ENCODE measurements around the gene CEP112.

CEP112 gene

GRCh38 chr17:65902831-65903522, 289.0 kb downstream of the CEP112 start:
- TF ChIP-seq PKNOX1 (IDR thresholded peaks at IDR 0.05), result no peak
- TF ChIP-seq L3MBTL2 (conservative IDR thresholded peaks at IDR 0.05), result no peak
- TF ChIP-seq BHLHE40 (IDR thresholded peaks at IDR 0.05; ENCODE audit: borderline replicate concordance), result no peak
- CTCF ChIA-PET, result no interaction called here
- POLR2A ChIA-PET, result no interaction called here
- no peak for DNase-seq (ENCODE audit: extremely low spot score)

GRCh38 chr17:65902155-65902554, 289.8 kb downstream of the CEP112 start:
- no peak for DNase-seq (ENCODE audit: extremely low spot score)
- POLR2A ChIA-PET, result no interaction called here
- TF ChIP-seq L3MBTL2 (conservative IDR thresholded peaks at IDR 0.05) (no peak), LEF1 (IDR thresholded peaks at IDR 0.05; ENCODE audit: borderline replicate concordance) (no peak), NFRKB (IDR thresholded peaks at IDR 0.05) (no peak), FOXK2 (IDR thresholded peaks at IDR 0.05) (no peak), FOXA1 (IDR thresholded peaks at IDR 0.05) (no peak), ARNT (IDR thresholded peaks at IDR 0.05) (no peak), TARDBP (IDR thresholded peaks at IDR 0.05) (no peak), ZNF384 (IDR thresholded peaks at IDR 0.05) (no peak), PKNOX1 (IDR thresholded peaks at IDR 0.05) (no peak), SP1 (IDR thresholded peaks at IDR 0.05) (no peak), SUZ12 (IDR thresholded peaks at IDR 0.05) (no peak), BHLHE40 (IDR thresholded peaks at IDR 0.05; ENCODE audit: borderline replicate concordance) (no peak), ELF4 (IDR thresholded peaks at IDR 0.05) (no peak)
- CTCF ChIA-PET, result no interaction called here

DNA sequence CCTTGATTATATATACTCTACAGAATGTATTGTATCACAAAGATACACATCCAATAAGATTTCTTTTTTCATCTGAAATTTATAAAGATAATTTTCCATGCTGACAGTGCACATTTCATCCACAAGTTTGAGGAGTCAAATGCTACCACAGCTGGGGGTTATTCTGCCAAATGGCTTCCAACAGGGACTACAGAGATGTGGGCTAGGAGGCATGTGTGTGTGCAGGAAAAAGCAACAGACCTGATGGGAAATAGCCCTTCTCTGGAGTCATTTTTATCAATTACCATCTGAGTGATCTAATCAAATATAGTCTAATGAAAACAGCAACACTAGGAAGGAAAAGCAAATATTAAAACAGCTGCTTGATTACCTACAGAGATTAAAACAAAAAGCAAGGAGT, 290.5 kb downstream of the CEP112 start:
- no peak for DNase-seq (ENCODE audit: extremely low spot score)

GRCh38 chr17:65900216-65900615, 291.7 kb downstream of the CEP112 start:
- CTCF ChIA-PET, result no interaction called here
- POLR2A ChIA-PET, result no interaction called here
- DNase-seq (ENCODE audit: extremely low spot score), result no peak
- TF ChIP-seq HDGF (IDR thresholded peaks at IDR 0.05; ENCODE audit: borderline replicate concordance) (no peak), ZNF384 (IDR thresholded peaks at IDR 0.05) (no peak), PKNOX1 (IDR thresholded peaks at IDR 0.05) (no peak), ARNT (IDR thresholded peaks at IDR 0.05) (no peak), LEF1 (IDR thresholded peaks at IDR 0.05; ENCODE audit: borderline replicate concordance) (no peak), NFRKB (IDR thresholded peaks at IDR 0.05) (no peak), FOXM1 (IDR thresholded peaks at IDR 0.05; ENCODE audit: borderline replicate concordance) (no peak), L3MBTL2 (conservative IDR thresholded peaks at IDR 0.05) (no peak), BHLHE40 (IDR thresholded peaks at IDR 0.05; ENCODE audit: borderline replicate concordance) (no peak), FOXA1 (IDR thresholded peaks at IDR 0.05) (no peak), SP1 (IDR thresholded peaks at IDR 0.05) (no peak), CTBP1 (IDR thresholded peaks at IDR 0.05; ENCODE audit: borderline replicate concordance) (no peak), SUZ12 (IDR thresholded peaks at IDR 0.05) (no peak), FOXK2 (IDR thresholded peaks at IDR 0.05) (no peak), TARDBP (IDR thresholded peaks at IDR 0.05) (no peak), ELF4 (IDR thresholded peaks at IDR 0.05) (no peak)

More for the DNA sequence above, 290.5 kb downstream of the CEP112 start:
- ChIA-PET POLR2A (no interaction called here), CTCF (no interaction called here)
- TF ChIP-seq ZNF384 (IDR thresholded peaks at IDR 0.05) (no peak), ARNT (IDR thresholded peaks at IDR 0.05) (no peak), HDGF (IDR thresholded peaks at IDR 0.05; ENCODE audit: borderline replicate concordance) (no peak), SP1 (IDR thresholded peaks at IDR 0.05) (no peak), FOXM1 (IDR thresholded peaks at IDR 0.05; ENCODE audit: borderline replicate concordance) (no peak), CTBP1 (IDR thresholded peaks at IDR 0.05; ENCODE audit: borderline replicate concordance) (no peak), BHLHE40 (IDR thresholded peaks at IDR 0.05; ENCODE audit: borderline replicate concordance) (no peak), ELF4 (IDR thresholded peaks at IDR 0.05) (no peak), TARDBP (IDR thresholded peaks at IDR 0.05) (no peak), LEF1 (IDR thresholded peaks at IDR 0.05; ENCODE audit: borderline replicate concordance) (no peak), NFRKB (IDR thresholded peaks at IDR 0.05) (no peak), SUZ12 (IDR thresholded peaks at IDR 0.05) (no peak)

- DNase-seq (ENCODE audit: extremely low spot score), result no peak
- POLR2A ChIA-PET, result no interaction called here
- no peak for TF ChIP-seq SP1 (IDR thresholded peaks at IDR 0.05)
- TF ChIP-seq BHLHE40 (IDR thresholded peaks at IDR 0.05; ENCODE audit: borderline replicate concordance), result no peak
- no peak for TF ChIP-seq HDGF (IDR thresholded peaks at IDR 0.05; ENCODE audit: borderline replicate concordance)
- TF ChIP-seq L3MBTL2 (conservative IDR thresholded peaks at IDR 0.05), result no peak
- TF ChIP-seq LEF1 (IDR thresholded peaks at IDR 0.05; ENCODE audit: borderline replicate concordance), result no peak
- TF ChIP-seq ELF4 (IDR thresholded peaks at IDR 0.05), result no peak
- no peak for TF ChIP-seq ZNF384 (IDR thresholded peaks at IDR 0.05)
- no peak for TF ChIP-seq NFRKB (IDR thresholded peaks at IDR 0.05)
- no peak for TF ChIP-seq PKNOX1 (IDR thresholded peaks at IDR 0.05)
- TF ChIP-seq TARDBP (IDR thresholded peaks at IDR 0.05), result no peak
- CTCF ChIA-PET, result no interaction called here
Measured at GRCh38 chr17:65898651-65899050, 293.3 kb downstream of the CEP112 start.

- DNase-seq (ENCODE audit: extremely low spot score), result no peak
- POLR2A ChIA-PET, result no interaction called here
- CTCF ChIA-PET, result no interaction called here
- TF ChIP-seq ARNT (IDR thresholded peaks at IDR 0.05) (no peak), TARDBP (IDR thresholded peaks at IDR 0.05) (no peak), FOXA1 (IDR thresholded peaks at IDR 0.05) (no peak), SUZ12 (IDR thresholded peaks at IDR 0.05) (no peak), ZNF384 (IDR thresholded peaks at IDR 0.05) (no peak), ELF4 (IDR thresholded peaks at IDR 0.05) (no peak), NFRKB (IDR thresholded peaks at IDR 0.05) (no peak), LEF1 (IDR thresholded peaks at IDR 0.05; ENCODE audit: borderline replicate concordance) (no peak), FOXM1 (IDR thresholded peaks at IDR 0.05; ENCODE audit: borderline replicate concordance) (no peak), L3MBTL2 (conservative IDR thresholded peaks at IDR 0.05) (no peak)
Measured at GRCh38 chr17:65896889-65897288, 295.0 kb downstream of the CEP112 start.

Data from HEK293T (cell line).